Mammary epithelial cell (primary cell): ENCODE data around the gene NR4A1.

ENCODE experiments used
- EZH2 ChIP-seq: IDR thresholded peaks from 2 replicates; pipeline ENCODE4 v1.6.1; 2012; ENCODE audit warnings: low read length, inconsistent platforms, borderline replicate concordance
- TF ChIP-seq, protein P1 (sequence below), 2 donors: IDR thresholded peaks in 1 of 2; conservative IDR thresholded peaks in 1 of 2; 2 replicates each; pipeline ENCODE4 v1.5.1; 2011 to 2012; ENCODE audit warnings: inconsistent platforms in 2 of 2, low read length in 2 of 2, mild to moderate bottlenecking in 2 of 2, control low read depth in 1 of 2, low read depth in 1 of 2; ENCODE audit not compliant: insufficient read depth in 1 of 2; ENCODE audit errors: extremely low read depth in 1 of 2

DNA sequence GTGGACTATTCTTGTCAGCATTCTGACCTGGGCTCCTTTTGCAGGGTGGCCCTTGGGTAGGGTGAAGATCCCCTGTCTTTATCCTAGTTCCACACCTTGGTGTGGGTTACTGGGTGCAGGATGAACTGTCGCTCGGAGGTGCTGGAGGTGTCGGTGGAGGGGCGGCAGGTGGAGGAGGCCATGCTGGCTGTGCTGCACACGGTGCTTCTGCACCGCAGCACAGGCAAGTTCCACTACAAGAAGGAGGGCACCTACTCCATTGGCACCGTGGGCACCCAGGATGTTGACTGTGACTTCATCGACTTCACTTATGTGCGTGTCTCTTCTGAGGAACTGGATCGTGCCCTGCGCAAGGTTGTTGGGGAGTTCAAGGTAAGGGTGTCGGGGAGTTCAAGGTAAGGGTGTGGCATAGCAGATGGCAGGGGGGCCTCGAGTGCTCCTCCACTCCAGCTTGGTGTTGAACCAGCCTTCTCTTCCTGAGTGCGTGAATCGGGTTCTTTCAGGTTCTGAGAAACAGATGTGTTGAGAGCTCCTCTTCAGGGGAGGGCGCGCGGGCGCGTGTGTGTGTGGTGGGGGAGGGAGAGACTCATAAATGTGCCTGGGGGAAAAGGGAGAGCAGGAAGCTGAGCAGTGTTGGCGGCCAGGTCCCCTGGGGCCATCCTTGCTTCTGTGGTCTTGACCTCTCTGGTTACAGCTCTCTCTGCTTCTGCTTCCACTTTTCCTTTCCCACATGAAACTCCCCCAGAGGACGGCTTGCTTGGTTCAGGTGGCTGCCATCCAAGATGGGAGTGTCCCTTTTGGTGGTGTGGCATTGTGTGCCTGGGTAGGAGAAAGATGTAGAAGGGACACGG, 22.5 kb downstream of the NR4A1 start:
- TF ChIP-seq, protein P1, sequence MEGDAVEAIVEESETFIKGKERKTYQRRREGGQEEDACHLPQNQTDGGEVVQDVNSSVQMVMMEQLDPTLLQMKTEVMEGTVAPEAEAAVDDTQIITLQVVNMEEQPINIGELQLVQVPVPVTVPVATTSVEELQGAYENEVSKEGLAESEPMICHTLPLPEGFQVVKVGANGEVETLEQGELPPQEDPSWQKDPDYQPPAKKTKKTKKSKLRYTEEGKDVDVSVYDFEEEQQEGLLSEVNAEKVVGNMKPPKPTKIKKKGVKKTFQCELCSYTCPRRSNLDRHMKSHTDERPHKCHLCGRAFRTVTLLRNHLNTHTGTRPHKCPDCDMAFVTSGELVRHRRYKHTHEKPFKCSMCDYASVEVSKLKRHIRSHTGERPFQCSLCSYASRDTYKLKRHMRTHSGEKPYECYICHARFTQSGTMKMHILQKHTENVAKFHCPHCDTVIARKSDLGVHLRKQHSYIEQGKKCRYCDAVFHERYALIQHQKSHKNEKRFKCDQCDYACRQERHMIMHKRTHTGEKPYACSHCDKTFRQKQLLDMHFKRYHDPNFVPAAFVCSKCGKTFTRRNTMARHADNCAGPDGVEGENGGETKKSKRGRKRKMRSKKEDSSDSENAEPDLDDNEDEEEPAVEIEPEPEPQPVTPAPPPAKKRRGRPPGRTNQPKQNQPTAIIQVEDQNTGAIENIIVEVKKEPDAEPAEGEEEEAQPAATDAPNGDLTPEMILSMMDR (conservative IDR thresholded peaks at IDR 0.05 in 1 of 2, IDR thresholded peaks at IDR 0.05 in 1 of 2; ENCODE audit: extremely low read depth in 1 of 2, insufficient read depth in 1 of 2, low read depth in 1 of 2, low read length in 2 of 2) = no peak
- TF ChIP-seq EZH2 = no peak
